Uterus (tissue), 2 donors: ENCODE measurements around the gene TEX261.

Experiments
- CTCF ChIP-seq, 4 experiments: fragments of 200-600 bp in 2 of 4; fragments of 450-650 bp in 2 of 4; sonication (generic) in 2 of 4; IDR thresholded peaks; one replicate each; pipeline ENCODE4 v1.5.1; 2016 to 2019; ENCODE audit warnings: antibody characterized with exemption in 4 of 4, mild to moderate bottlenecking in 2 of 4, moderate library complexity in 1 of 4
- POLR2A ChIP-seq, 2 donors: fragments of 450-650 bp; IDR thresholded peaks; one replicate each; pipeline ENCODE4 v1.6.1; 2016; ENCODE audit warnings: antibody characterized with exemption in 2 of 2, mild to moderate bottlenecking in 1 of 2, moderate library complexity in 1 of 2

GRCh38 chr2:70981866-70982810, 12.5 kb downstream of the TEX261 start:
- TF ChIP-seq CTCF (IDR thresholded peaks at IDR 0.05), result no peak
- no peak for TF ChIP-seq POLR2A (IDR thresholded peaks at IDR 0.05)
